Endothelial cell of umbilical vein (primary cell): ENCODE measurements around the gene SFT2D1. TPM values are rescaled to one million over a fixed set of nuclear protein-coding genes. Genes with fewer than 3 reads are reported as not detected.

ENCODE experiments used
- BruUV-seq: library from RNA; stranded (reverse); fragments of 400-500 nt; replicated peaks from 2 replicates; lab custom pipeline; 2021; lab: Mats Ljungman, UMichigan
- CTCF ChIA-PET: fragments of 300-600, 350-600 bp; sonication (Branson Sonifier 250); formaldehyde crosslinking; loops from one replicate; lab custom pipeline; 2021; ENCODE audit warnings: antibody characterized with exemption, inconsistent platforms; lab: Charles Lee
- POLR2A ChIA-PET: fragments of 300-600, 350-600 bp; sonication (Branson Sonifier 250); formaldehyde crosslinking; loops from one replicate; lab custom pipeline; 2021; ENCODE audit warnings: antibody characterized with exemption, inconsistent platforms; lab: Charles Lee
- DNase-seq: peaks from one replicate; pipeline ENCODE4 v3.0.0-alpha.2; 2011; ENCODE audit warnings: low read depth, low spot score
- FAIRE-seq: peaks from 2 replicates; lab custom pipeline; 2011; peaks lifted over from hg19 to GRCh38; lab: Jason Lieb, UNC
- H2AFZ ChIP-seq: 2 replicates; pipeline ENCODE4 v1.6.0; 2012; ENCODE audit warnings: low read depth, low read length, control low read depth, inconsistent platforms
- H3K27ac ChIP-seq: 2 replicates; pipeline ENCODE4 v1.5.1; 2011; ENCODE audit warnings: low read depth, mild to moderate bottlenecking, control low read depth, low read length, moderate library complexity; ENCODE audit not compliant: insufficient read depth
- H3K27me3 ChIP-seq, 2 experiments: 2 replicates each; pipeline versions ENCODE4 v1.6.0 to v1.6.1; 2011; ENCODE audit warnings: low read length in 2 of 2, mixed read lengths in 1 of 2; ENCODE audit not compliant: control insufficient read depth in 2 of 2, insufficient read depth in 2 of 2
- H3K36me3 ChIP-seq, 2 experiments: 2 replicates in 1 of 2; 3 replicates in 1 of 2; pipeline ENCODE4 v1.5.1; 2011; ENCODE audit warnings: low read length in 2 of 2, mild to moderate bottlenecking in 1 of 2, moderate library complexity in 1 of 2; ENCODE audit not compliant: control insufficient read depth in 2 of 2, insufficient read depth in 2 of 2; ENCODE audit errors: extremely low read depth in 1 of 2
- H3K4me1 ChIP-seq: 3 replicates; pipeline ENCODE4 v1.5.1; 2011; ENCODE audit warnings: mild to moderate bottlenecking, low read length; ENCODE audit not compliant: control insufficient read depth, insufficient read depth; ENCODE audit errors: extremely low read depth
- H3K4me2 ChIP-seq: 2 replicates; pipeline ENCODE4 v1.6.1; 2011; ENCODE audit warnings: low read length, control low read depth, mixed read lengths; ENCODE audit not compliant: insufficient read depth
- H3K4me3 ChIP-seq, 3 experiments: fragments of 200-600 bp in 1 of 3; sonication (generic), shearing (Covaris generic) in 1 of 3; replicated peaks in 1 of 3; 2 replicates each; pipeline ENCODE4 v1.5.1; 2011 to 2016; ENCODE audit warnings: control low read depth in 3 of 3, low read length in 3 of 3, mild to moderate bottlenecking in 2 of 3, inconsistent platforms in 1 of 3, low read depth in 1 of 3, moderate library complexity in 1 of 3; ENCODE audit not compliant: insufficient read depth in 1 of 3
- H3K79me2 ChIP-seq: 2 replicates; pipeline ENCODE4 v1.6.0; 2012; ENCODE audit warnings: low read length, inconsistent platforms; ENCODE audit not compliant: control insufficient read depth, insufficient read depth
- H3K9ac ChIP-seq: replicated peaks from 2 replicates; pipeline ENCODE3; 2011; ENCODE audit warnings: low read length, control low read depth; ENCODE audit not compliant: insufficient read depth; ENCODE audit errors: extremely low read depth
- H3K9me1 ChIP-seq: replicated peaks from 3 replicates; pipeline ENCODE4 v1.6.0; 2011; ENCODE audit warnings: mild to moderate bottlenecking, low read length; ENCODE audit not compliant: control insufficient read depth, insufficient read depth; ENCODE audit errors: extremely low read depth
- H3K9me3 ChIP-seq: replicated peaks from 2 replicates; pipeline ENCODE4 v1.5.1; 2012; ENCODE audit warnings: low read length, inconsistent platforms; ENCODE audit not compliant: control insufficient read depth, insufficient read depth
- H4K20me1 ChIP-seq: replicated peaks from 2 replicates; pipeline ENCODE3; 2011; ENCODE audit warnings: mild to moderate bottlenecking, low read length; ENCODE audit not compliant: control insufficient read depth, insufficient read depth; ENCODE audit errors: extremely low read depth
- CTCF ChIP-seq, 2 donors: IDR thresholded peaks; 1 replicate in 1 of 2; 2 replicates in 1 of 2; pipeline ENCODE4 v1.5.1; 2011; ENCODE audit warnings: low read length in 2 of 2, mild to moderate bottlenecking in 2 of 2, moderate library complexity in 2 of 2, control low read depth in 1 of 2, inconsistent platforms in 1 of 2, low read depth in 1 of 2; ENCODE audit not compliant: insufficient read depth in 1 of 2; ENCODE audit errors: extremely low read depth in 1 of 2
- EZH2 ChIP-seq: IDR thresholded peaks from 2 replicates; pipeline ENCODE4 v1.6.1; 2012; ENCODE audit warnings: borderline replicate concordance, low read depth, mild to moderate bottlenecking, moderate library complexity, low read length, inconsistent platforms; ENCODE audit not compliant: severe bottlenecking
- FOS ChIP-seq: IDR thresholded peaks from 2 replicates; pipeline ENCODE4 v1.6.1; 2011; ENCODE audit warnings: mild to moderate bottlenecking, low read length, moderate library complexity, borderline replicate concordance; ENCODE audit not compliant: insufficient read depth
- GATA2 ChIP-seq: IDR thresholded peaks from 2 replicates; pipeline ENCODE4 v1.7.0; 2011; ENCODE audit warnings: low read depth, mild to moderate bottlenecking, moderate library complexity, mixed read lengths, low read length; ENCODE audit not compliant: insufficient read length, insufficient read depth
- JUN ChIP-seq: IDR thresholded peaks from 2 replicates; pipeline ENCODE4 v1.6.1; 2011; ENCODE audit warnings: borderline replicate concordance, low read depth; ENCODE audit not compliant: insufficient read length, insufficient read depth
- MAX ChIP-seq: IDR thresholded peaks from 2 replicates; pipeline ENCODE4 v1.6.1; 2011; ENCODE audit not compliant: insufficient read depth, insufficient read length
- MYC ChIP-seq: IDR thresholded peaks from one replicate; pipeline ENCODE4 v1.6.1; 2011; ENCODE audit warnings: mild to moderate bottlenecking, low read depth, low read length
- POLR2A ChIP-seq: IDR thresholded peaks from 2 replicates; pipeline ENCODE4 v1.6.1; 2012; ENCODE audit warnings: low read depth, mild to moderate bottlenecking, control low read depth, low read length
- POLR2AphosphoS5 ChIP-seq: IDR thresholded peaks from 2 replicates; pipeline ENCODE4 v1.6.1; 2012; ENCODE audit warnings: low read depth, mild to moderate bottlenecking, control low read depth, low read length, moderate library complexity; ENCODE audit not compliant: insufficient read depth
- dilution Hi-C: fragments of 300-500 bp; cut with MboI; formaldehyde crosslinking; loops from one replicate; pipeline ENCODE4 v1.15.0; 2019; ENCODE audit warnings: low sequenced_read_pairs; ENCODE audit not compliant: extremely low pct_ligation_motif_present
- intact Hi-C: fragments of 100-400 bp; cut with micrococcal nuclease; formaldehyde crosslinking; loops from one replicate; pipeline ENCODE4 v1.10.0; 2022
- polyA plus RNA-seq, 4 experiments: library from polyadenylated mRNA; depleted of rRNA in 3 of 4; stranded (reverse) in 3 of 4; unstranded in 1 of 4; fragments of >200 nt; gene quantifications; 2 replicates each; pipeline versions ENCODE4 v1.2.1 to v1.2.3, GENCODE V29; 2011 to 2012; ENCODE audit warnings: missing spikeins in 1 of 4
- total RNA-seq: library from RNA; stranded (reverse); gene quantifications from 2 replicates; pipeline ENCODE4 v1.2.3, GENCODE V29; 2021

Gene SFT2D1
- total and polyA plus RNA-seq, 2 donors (not counting 3 experiments of a cell fraction or from before 2014, with no cell fraction given): 22.9 to 30.6 TPM

- no peak overlapping the region for H2AFZ ChIP-seq
- CTCF ChIA-PET: interaction anchor here (0.6 to 2.2 kb wide), 2 partner anchors 40 to 536 kb away, joined by 3 to 16 read pairs; no protein-coding TSS in a partner anchor
- FAIRE-seq (no peak), DNase-seq (no peak)
- POLR2A ChIA-PET: interaction anchor here (0.7 kb wide), 1 partner anchor 1946 kb away, joined by 3 read pairs; no protein-coding TSS in a partner anchor
- H3K9me3 ChIP-seq: no peaks in the 10 kb centered on the region
- peak overlapping the region; percentile 95 for H3K27ac ChIP-seq
- peaks cover 13% of the 10 kb centered on the region for H3K4me1 ChIP-seq
- peak overlapping the region; percentile 99 for H3K9ac ChIP-seq
- H3K4me3 ChIP-seq: peak overlapping the region; percentile 79 to 99 (median 93)
- BruUV-seq: no TSS peak
- peak overlapping the region; percentile 96 for H3K4me2 ChIP-seq
- no peaks in the 10 kb centered on the region for H3K9me1 ChIP-seq
- peaks cover 51% of the 10 kb centered on the region for H3K79me2 ChIP-seq
- TF ChIP-seq FOS: no peak
- no peak for TF ChIP-seq JUN
- no peak for TF ChIP-seq POLR2AphosphoS5
- TF ChIP-seq CTCF (IDR thresholded peaks at IDR 0.05; ENCODE audit: extremely low read depth in 1 of 2, insufficient read depth in 1 of 2, low read depth in 1 of 2, low read length in 2 of 2): no peak
- no peak for TF ChIP-seq MYC
- no peak for TF ChIP-seq GATA2
- no peak for TF ChIP-seq POLR2A
- TF ChIP-seq MAX: no peak
- no peak for TF ChIP-seq EZH2
- H3K27me3 ChIP-seq: no peaks in the 10 kb centered on the region
- intact Hi-C loops (loop anchor here (5.0 kb wide), 1 partner anchor 286 kb away; the partner anchor contains the start of gene RPS6KA2), dilution Hi-C loops (no loop called here)
- no peaks in the 10 kb centered on the region for H3K36me3 ChIP-seq
- H4K20me1 ChIP-seq: no peaks in the 10 kb centered on the region
These were observed 881 bp downstream of the SFT2D1 start for GRCh38 chr6:166341464-166341863.
